Measurements from ENCODE around the gene RBP5.

Gene RBP5

GRCh38 chr12:7099290-7099996, 29.2 kb downstream of the RBP5 start:
- H3K4me1 ChIP-seq, result no peaks in the 10 kb centered on the region

GRCh38 chr12:7096979-7097378, 31.7 kb downstream of the RBP5 start:
- no peak for DNase-seq
- TF ChIP-seq CTCF (IDR thresholded peaks at IDR 0.05; ENCODE audit: low read depth, low read length), result no peak
- no peaks in the 10 kb centered on the region for H3K4me1 ChIP-seq
- H3K36me3 ChIP-seq, result no peaks in the 10 kb centered on the region
- H3K4me3 ChIP-seq (ENCODE audit: low read depth, low read length), result no peak overlapping the region
- peaks cover 31% of the 10 kb centered on the region for H3K27me3 ChIP-seq
- H3K9me3 ChIP-seq, result no peaks in the 10 kb centered on the region

More at GRCh38 chr12:7099290-7099996, 29.2 kb downstream of the RBP5 start:
- no peak for DNase-seq
- Histone ChIP-seq H3K36me3 (no peaks in the 10 kb centered on the region), H3K4me3 (ENCODE audit: low read depth, low read length) (no peak overlapping the region), H3K9me3 (no peaks in the 10 kb centered on the region), H3K27me3 (peaks cover 35% of the 10 kb centered on the region)
- no peak for TF ChIP-seq CTCF (IDR thresholded peaks at IDR 0.05; ENCODE audit: low read depth, low read length)

- Histone ChIP-seq H3K9me3 (no peaks in the 10 kb centered on the region), H3K36me3 (no peaks in the 10 kb centered on the region), H3K4me3 (ENCODE audit: low read depth, low read length) (no peak overlapping the region), H3K27me3 (peaks cover 31% of the 10 kb centered on the region), H3K4me1 (no peaks in the 10 kb centered on the region)
- no peak for DNase-seq
- TF ChIP-seq CTCF (IDR thresholded peaks at IDR 0.05; ENCODE audit: low read depth, low read length), result no peak
These were observed 32.4 kb downstream of the RBP5 start for GRCh38 chr12:7096006-7096932.

- Histone ChIP-seq H3K27me3 (peaks cover 18% of the 10 kb centered on the region), H3K9me3 (no peaks in the 10 kb centered on the region), H3K4me1 (no peaks in the 10 kb centered on the region), H3K36me3 (no peaks in the 10 kb centered on the region), H3K4me3 (ENCODE audit: low read depth, low read length) (no peak overlapping the region)
- no peak for TF ChIP-seq CTCF (IDR thresholded peaks at IDR 0.05; ENCODE audit: low read depth, low read length)
- no peak for DNase-seq
These were observed 34.8 kb downstream of the RBP5 start for GRCh38 chr12:7093892-7094291.

GRCh38 chr12:7093486-7093885, 35.2 kb downstream of the RBP5 start:
- no peaks in the 10 kb centered on the region for H3K9me3 ChIP-seq
- H3K4me1 ChIP-seq, result no peaks in the 10 kb centered on the region
- no peak for DNase-seq
- no peak overlapping the region for H3K4me3 ChIP-seq (ENCODE audit: low read depth, low read length)
- H3K36me3 ChIP-seq, result no peaks in the 10 kb centered on the region
- TF ChIP-seq CTCF (IDR thresholded peaks at IDR 0.05; ENCODE audit: low read depth, low read length), result no peak
- peaks cover 17% of the 10 kb centered on the region for H3K27me3 ChIP-seq

All from BE2C (cell line).